ENCODE data around the gene PSMB4.

PSMB4 gene

DNA sequence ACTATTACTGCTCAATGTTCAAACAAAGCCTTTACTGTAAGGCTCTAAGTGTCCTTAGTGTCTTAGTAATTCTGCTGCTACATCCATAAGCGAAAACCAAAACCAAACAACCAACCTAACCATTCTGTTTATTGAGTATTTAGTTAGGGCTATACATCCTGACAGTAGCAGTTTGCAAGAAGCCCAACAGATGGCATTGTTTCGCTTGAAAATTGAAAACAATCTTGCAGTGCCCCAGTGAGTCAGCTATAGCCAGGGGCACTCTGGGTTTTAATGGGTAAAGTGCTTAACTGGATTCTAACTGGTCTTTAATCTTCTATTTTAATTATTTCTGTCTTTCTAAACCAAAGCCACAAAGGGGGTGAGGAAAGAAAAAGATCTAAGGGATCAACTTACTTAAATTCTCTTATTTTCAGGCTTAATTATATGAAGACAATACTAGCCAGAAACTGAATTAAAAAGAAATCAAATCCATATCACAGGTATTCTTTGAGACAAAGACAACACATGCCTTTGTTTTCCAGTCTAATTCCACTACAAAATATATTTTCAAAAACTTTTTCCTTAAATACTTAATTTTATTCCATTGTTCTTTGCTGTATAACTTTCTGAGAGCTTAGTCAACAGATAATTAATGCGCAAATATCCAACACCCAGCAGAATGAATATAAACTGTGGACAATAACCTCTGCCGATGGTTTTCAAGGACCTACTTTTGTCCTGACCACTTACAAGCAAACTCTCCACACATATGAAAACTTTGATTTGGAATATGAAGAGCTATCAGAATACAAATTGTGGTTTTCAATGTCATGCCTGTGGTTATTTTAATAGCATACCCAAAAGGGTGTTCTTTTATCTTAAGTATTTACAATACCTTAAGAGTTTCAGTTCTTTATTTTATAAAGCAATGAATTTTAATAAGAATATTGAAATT, 44.7 kb downstream of the PSMB4 start:
- peak; percentile 62 for DNase-seq

- no peak for DNase-seq
Observed at GRCh38 chr1:151444783-151445177, 45.4 kb downstream of the PSMB4 start.

GRCh38 chr1:151447696-151448095, 48.3 kb downstream of the PSMB4 start:
- DNase-seq, result no peak
